Heart left ventricle (tissue), 16 donors: Measurements from ENCODE around the gene FAM120B. TPM values are rescaled to one million over a fixed set of nuclear protein-coding genes. Genes with fewer than 3 reads are reported as not detected.

Experiments
- ATAC-seq, 4 donors: fragments of 200-7000 bp; cut with Tn5 transposase; one replicate each; pipeline ENCODE4 v1.9.1; 2020 to 2022; ENCODE audit warnings: moderate library complexity in 4 of 4, mild to moderate bottlenecking in 3 of 4, moderate number of reproducible peaks in 1 of 4
- DNase-seq, 5 donors: peaks; one replicate each; pipeline ENCODE4 v3.0.0-alpha.2; 2020
- H3K27ac ChIP-seq, 12 donors: fragments of 200-600 bp; sonication (generic) in 4 of 12; one replicate each; pipeline versions ENCODE4 v1.5.0 to v1.8.0; 2016 to 2022; ENCODE audit warnings: mild to moderate bottlenecking in 2 of 12
- H3K27me3 ChIP-seq, 9 donors: fragments of 200-600 bp; sonication (generic) in 2 of 9; one replicate each; pipeline versions ENCODE4 v1.5.1 to v1.8.0; 2016 to 2022; ENCODE audit warnings: mild to moderate bottlenecking in 3 of 9
- H3K36me3 ChIP-seq, 9 donors: fragments of 200-600 bp; sonication (generic) in 2 of 9; one replicate each; pipeline versions ENCODE4 v1.5.0 to v1.8.0; 2018 to 2022; ENCODE audit warnings: mild to moderate bottlenecking in 2 of 9
- H3K4me1 ChIP-seq, 12 donors: fragments of 200-600 bp; sonication (generic) in 4 of 12; one replicate each; pipeline versions ENCODE4 v1.5.0 to v1.8.0; 2016 to 2022; ENCODE audit warnings: mild to moderate bottlenecking in 3 of 12
- H3K4me3 ChIP-seq, 12 donors: fragments of 200-600 bp; sonication (generic) in 4 of 12; one replicate each; pipeline versions ENCODE4 v1.5.0 to v1.8.0; 2017 to 2022; ENCODE audit warnings: mild to moderate bottlenecking in 9 of 12, moderate library complexity in 4 of 12
- H3K9me3 ChIP-seq, 12 donors: fragments of 200-600 bp; sonication (generic) in 4 of 12; one replicate each; pipeline versions ENCODE4 v1.5.0 to v1.8.0; 2016 to 2022; ENCODE audit warnings: mild to moderate bottlenecking in 1 of 12
- CTCF ChIP-seq, 12 donors: fragments of 200-600 bp; sonication (generic) in 4 of 12; IDR thresholded peaks; one replicate each; pipeline versions ENCODE4 v1.5.0 to v1.8.0; 2018 to 2022; ENCODE audit warnings: antibody characterized with exemption in 12 of 12, mild to moderate bottlenecking in 5 of 12
- POLR2A ChIP-seq, 2 donors: fragments of 450-650 bp; IDR thresholded peaks; one replicate each; pipeline ENCODE4 v1.6.1; 2017; ENCODE audit warnings: antibody characterized with exemption in 2 of 2, mild to moderate bottlenecking in 2 of 2, moderate library complexity in 2 of 2
- WGBS, 4 donors: extraction: QIAGEN DNeasy Blood & Tissue Kit in 2 of 4; methylation state at CpG; one replicate each; pipeline versions ENCODE4 v1.1.5 to v1.1.7; 2013 to 2018; 5-methylcytosine and 5-hydroxymethylcytosine counted together
- intact Hi-C, 10 donors: fragments of 100-400 bp; cut with DNase I; formaldehyde crosslinking; loops; one replicate each; pipeline versions ENCODE4 v1.11.1 to v1.14.2; 2022
- polyA plus RNA-seq, 2 donors: library from polyadenylated mRNA; stranded (reverse); fragments of 200-250 nt; gene quantifications; one replicate each; pipeline ENCODE4 v1.2.3, GENCODE V29; 2013
- total RNA-seq, 9 donors: library from RNA; depleted of rRNA in 2 of 9; stranded (reverse); fragments of >200 nt in 2 of 9; fragmentation: NEBNext Ultra II Directional in 3 of 9; extraction: Animal tissue kit (Norgen Biotek cat#: 25700) in 3 of 9; gene quantifications; one replicate each; pipeline versions ENCODE4 v1.1.0 to v1.2.4, GENCODE V29; 2016 to 2023
- donor health status: ischemic (EF 13 %, LVEDD 7.1; RV severe dilation, severe dysfunction).
- donor health status: healthy with polysubstance abuse.
- donor health status: DM: no; HTN: yes; CAD: no.
- donor health status: DM: no; HTN: no; CAD: no.
- donor health status: ischemic (EF 25% LVEDD 6.9; RV normal size, moderate dysfunction).
- donor health status: ischemic (EF 25% LVEDD 5.7; RV mildly dilated, moderate dysfunction).
- donor health status: healthy.
- donor health status: DM: yes; HTN: yes; CAD: no.
- donor health status: ischemic (EF 35%, LVEDD 5.7; RV mildly dilated, moderate dysfunction).
- donor health status: nonischemic (EF 11% LVEDD 7.7; RV severe dilation, severe dysfunction).
- donor health status: DM: yes; HTN: yes; CAD: no.
- donor health status: PGD.
- donor health status: ischemic (EF 29% LVEDD 5.4; RV normal size, mild dysfunction).
- donor health status: nonischemic (EF 23%, LVEDD 6.1; RV moderate dilation, normal function).

The FAM120B gene
- total and polyA plus RNA-seq, 11 donors, result 6.6 to 29.4 (median 18.5) TPM

GRCh38 chr6:170449835-170450753 is 143.5 kb downstream of the FAM120B start:
- H3K27me3 ChIP-seq, result no peaks in the 10 kb centered on the region
- TF ChIP-seq POLR2A (IDR thresholded peaks at IDR 0.05) (no peak), CTCF (IDR thresholded peaks at IDR 0.05) (no peak)
- intact Hi-C loops, result no loop called here
- no peaks in the 10 kb centered on the region for H3K9me3 ChIP-seq
- no peaks in the 10 kb centered on the region for H3K4me1 ChIP-seq
- ATAC-seq (no peak), DNase-seq (peak in 1 of 5 donors; percentile 59)
- H3K36me3 ChIP-seq, result no peaks in the 10 kb centered on the region
- H3K4me3 ChIP-seq, result no peak overlapping the region
- H3K27ac ChIP-seq, result no peak overlapping the region
- WGBS, 4 donors, result 91 to 93% (median 92%) methylated on average over 32 of the region's 32 CpGs

GRCh38 chr6:170450916-170451761 is 144.6 kb downstream of the FAM120B start:
- H3K36me3 ChIP-seq, result no peaks in the 10 kb centered on the region
- DNase-seq (peak in 1 of 5 donors; percentile 53), ATAC-seq (peak in 2 of 4 donors; percentile 25 to 33)
- WGBS, 4 donors, result 75 to 81% (median 75%) methylated on average over 19 to 20 of the region's 20 CpGs
- H3K4me3 ChIP-seq, result no peak overlapping the region
- TF ChIP-seq CTCF (IDR thresholded peaks at IDR 0.05), result no peak
- no peak for TF ChIP-seq POLR2A (IDR thresholded peaks at IDR 0.05)
- no peaks in the 10 kb centered on the region for H3K4me1 ChIP-seq
- H3K27ac ChIP-seq, result no peak overlapping the region
- H3K27me3 ChIP-seq, result no peaks in the 10 kb centered on the region
- intact Hi-C loops, result no loop called here
- no peaks in the 10 kb centered on the region for H3K9me3 ChIP-seq

GRCh38 chr6:170451762-170452651 is 145.4 kb downstream of the FAM120B start:
- ATAC-seq, result no peak
- intact Hi-C loops, result no loop called here
- Histone ChIP-seq H3K9me3 (no peaks in the 10 kb centered on the region), H3K36me3 (no peaks in the 10 kb centered on the region), H3K27me3 (no peaks in the 10 kb centered on the region), H3K4me3 (no peak overlapping the region), H3K4me1 (peaks cover 0 to 2% (median 0%) of the 10 kb centered on the region in 12 donors), H3K27ac (no peak overlapping the region)
- DNase-seq, result no peak
- 90 to 94% (median 92%) methylated on average over 12 to 20 of the region's 20 CpGs for WGBS, 4 donors
- no peak for TF ChIP-seq CTCF (IDR thresholded peaks at IDR 0.05)
- no peak for TF ChIP-seq POLR2A (IDR thresholded peaks at IDR 0.05)
